Measurements from ENCODE around the gene AUNIP. TPM values are rescaled to one million over a fixed set of nuclear protein-coding genes. Genes with fewer than 3 reads are reported as not detected.

The AUNIP gene
- total and polyA plus RNA-seq, 2 of the 8 experiments (the other 6 are each of a cell fraction or from before 2014, with no cell fraction given): 18.6 to 23.2 TPM

- H3K79me1 ChIP-seq (ENCODE audit: low read depth, low read length): no peaks in the 10 kb centered on the region
- H3K56ac ChIP-seq (replicated peaks; ENCODE audit: insufficient read length, low read depth, low read length): no peak overlapping the region
- FAIRE-seq (no peak), DNase-seq (ENCODE audit: low read depth in 1 of 2, low spot score in 2 of 2) (no peak)
- no peaks in the 10 kb centered on the region for H3K79me2 ChIP-seq (ENCODE audit: control insufficient read depth in 1 of 2, insufficient read depth in 2 of 2, low read length in 2 of 2)
- H2AFZ ChIP-seq (ENCODE audit: low read length): no peak overlapping the region
- H4K20me1 ChIP-seq (replicated peaks in 1 of 2; ENCODE audit: control insufficient read depth in 1 of 2, insufficient read depth in 2 of 2, low read length in 2 of 2): peaks cover 2 to 4% of the 10 kb centered on the region in 2 experiments
- H3K9ac ChIP-seq (replicated peaks in 1 of 4; ENCODE audit: extremely low read depth in 1 of 4, low read depth in 3 of 4, low read length in 3 of 4): no peak overlapping the region
- H3K36me3 ChIP-seq (ENCODE audit: control insufficient read depth in 2 of 4, insufficient read depth in 4 of 4, low read length in 3 of 4): peaks cover 19 to 63% (median 48%) of the 10 kb centered on the region in 4 experiments
- no peak overlapping the region for H3K23ac ChIP-seq (ENCODE audit: insufficient read length)
- H2BK15ac ChIP-seq (ENCODE audit: low read length): no peak overlapping the region
- no peak overlapping the region for H3K4me2 ChIP-seq (ENCODE audit: insufficient read depth in 1 of 2, low read depth in 2 of 2, low read length in 2 of 2)
- H3K27me3 ChIP-seq (replicated peaks in 1 of 4; ENCODE audit: control insufficient read depth in 3 of 4, extremely low read depth in 1 of 4, insufficient read depth in 3 of 4, low read length in 3 of 4): no peaks in the 10 kb centered on the region
- H3K4me3 ChIP-seq (ENCODE audit: extremely low read depth in 1 of 4, insufficient read depth in 2 of 4, low read depth in 3 of 4, low read length in 4 of 4): no peak overlapping the region
- no peak overlapping the region for H3K18ac ChIP-seq (ENCODE audit: extremely low read depth, low read length)
- H4K91ac ChIP-seq (replicated peaks; ENCODE audit: insufficient read length, low read length): no peak overlapping the region
- no peak overlapping the region for H2AK5ac ChIP-seq (ENCODE audit: low read depth, low read length)
- no peak overlapping the region for H2BK120ac ChIP-seq (replicated peaks; ENCODE audit: low read depth, low read length)
- CTCF ChIA-PET (ENCODE audit: partially characterized antibody): interaction anchor here (0.7 to 2.6 kb wide), 5 partner anchors 9 to 173 kb away, joined by 3 to 10 read pairs (median 4); partner anchors contain the start of genes MTFR1L and PAFAH2
- no peak overlapping the region for H3K14ac ChIP-seq (ENCODE audit: insufficient read length)
- no peaks in the 10 kb centered on the region for H3K23me2 ChIP-seq (ENCODE audit: low read depth, low read length)
- no peaks in the 10 kb centered on the region for H3K4me1 ChIP-seq (replicated peaks in 1 of 4; ENCODE audit: control insufficient read depth in 3 of 4, insufficient read depth in 4 of 4, low read length in 3 of 4)
- H2BK20ac ChIP-seq (ENCODE audit: low read length): no peak overlapping the region
- no peak overlapping the region for H2BK5ac ChIP-seq (ENCODE audit: low read depth, low read length)
- WGBS, 2 experiments (ENCODE audit: extremely low coverage in 1 of 2, insufficient coverage in 1 of 2, insufficient read length in 1 of 2, insufficient replicate concordance in 2 of 2, low coverage in 1 of 2, low lambda C conversion rate in 2 of 2, missing lambda C conversion rate in 1 of 2): 94% methylated on average over 1 of the region's 1 CpG; no CpG with 5 or more reads in 1 of the 2 experiments
- no peak overlapping the region for H3K4ac ChIP-seq (replicated peaks; ENCODE audit: insufficient read length, low read depth, low read length)
- H4K5ac ChIP-seq (ENCODE audit: insufficient read length, low read depth, low read length): no peak overlapping the region
- no peak overlapping the region for H4K8ac ChIP-seq (ENCODE audit: extremely low read depth, insufficient read depth, low read length)
- POLR2A ChIA-PET (ENCODE audit: partially characterized antibody): interaction anchor here (1.1 to 2.4 kb wide), 4 partner anchors 9 to 256 kb away, joined by 3 to 14 read pairs (median 3); partner anchors contain the start of gene MTFR1L
- no peak overlapping the region for H2BK12ac ChIP-seq (ENCODE audit: low read depth, low read length)
- H3K9me3 ChIP-seq (ENCODE audit: insufficient read depth in 2 of 2, low read depth in 1 of 2, low read length in 1 of 2): no peaks in the 10 kb centered on the region
- H3K27ac ChIP-seq (ENCODE audit: low read depth, low read length): no peak overlapping the region
- TF ChIP-seq CTBP2 (IDR thresholded peaks at IDR 0.05; ENCODE audit: borderline replicate concordance, insufficient read depth, insufficient read length, low read length): no peak
- no peak for TF ChIP-seq TBP (IDR thresholded peaks at IDR 0.05; ENCODE audit: low read depth, low read length)
- no peak for TF ChIP-seq NRF1 (IDR thresholded peaks at IDR 0.05; ENCODE audit: low read depth, low read length)
- no peak for TF ChIP-seq SAP30 (IDR thresholded peaks at IDR 0.05; ENCODE audit: insufficient read depth, insufficient replicate concordance, low read length)
- TF ChIP-seq JUN (IDR thresholded peaks at IDR 0.05; ENCODE audit: low read depth, low read length): no peak
- TF ChIP-seq EP300 (IDR thresholded peaks at IDR 0.05; ENCODE audit: borderline replicate concordance in 1 of 2, low read depth in 2 of 2, low read length in 2 of 2): no peak
- no peak for TF ChIP-seq MAX (IDR thresholded peaks at IDR 0.05)
Measured at GRCh38 chr1:25829046-25829445, 30.2 kb downstream of the AUNIP start.

Data from H1 (cell line).